Stomach (tissue), 19 donors: ENCODE results near the gene OR10G3. TPM values are rescaled to one million over a fixed set of nuclear protein-coding genes. Genes with fewer than 3 reads are reported as not detected.

Experiments
- DNase-seq, 2 donors: peaks; one replicate each; pipeline versions ENCODE4 v3.0.0 to v3.0.0-alpha.2; 2013 to 2019
- H3K27ac ChIP-seq, 5 donors: fragments of 200-600 bp in 4 of 5; sonication (generic) in 4 of 5; one replicate each; pipeline ENCODE4 v1.5.1; 2013 to 2019; ENCODE audit warnings: mild to moderate bottlenecking in 1 of 5, moderate library complexity in 1 of 5
- H3K27me3 ChIP-seq, 3 donors: fragments of 200-600 bp; sonication (generic); one replicate each; pipeline ENCODE4 v1.5.1; 2017 to 2019; ENCODE audit warnings: mixed run types in 1 of 3
- H3K36me3 ChIP-seq, 4 donors: fragments of 200-600 bp; sonication (generic); 1 replicate in 3 of 4; 2 replicates in 1 of 4; pipeline ENCODE4 v1.5.1; 2016 to 2019
- H3K4me1 ChIP-seq, 4 donors: fragments of 200-600 bp; sonication (generic); one replicate each; pipeline ENCODE4 v1.5.1; 2016 to 2019
- H3K4me3 ChIP-seq, 4 donors: fragments of 200-600 bp; sonication (generic) in 3 of 4; one replicate each; pipeline ENCODE4 v1.5.1; 2016 to 2019; ENCODE audit warnings: mild to moderate bottlenecking in 1 of 4
- H3K9me3 ChIP-seq, 4 donors: fragments of 200-600 bp; sonication (generic); one replicate each; pipeline ENCODE4 v1.5.1; 2016 to 2019
- EP300 ChIP-seq: sonication (generic); formaldehyde crosslinking; IDR thresholded peaks from one replicate; pipeline ENCODE4 v1.6.1; 2017; ENCODE audit warnings: antibody characterized with exemption
- POLR2A ChIP-seq, 4 donors: fragments of 450-650 bp; IDR thresholded peaks; one replicate each; pipeline ENCODE4 v1.6.1; 2016; ENCODE audit warnings: antibody characterized with exemption in 4 of 4, control low read depth in 2 of 4, mild to moderate bottlenecking in 1 of 4, moderate library complexity in 1 of 4
- POLR2AphosphoS5 ChIP-seq, 3 donors: sonication (generic); formaldehyde crosslinking; IDR thresholded peaks; one replicate each; pipeline ENCODE4 v1.6.1; 2016; ENCODE audit warnings: antibody characterized with exemption in 3 of 3
- WGBS, 5 donors: extraction: QIAGEN DNeasy Blood & Tissue Kit in 3 of 5; methylation state at CpG; one replicate each; pipeline versions ENCODE4 v1.1.5 to v1.1.7; 2013 to 2018; 5-methylcytosine and 5-hydroxymethylcytosine counted together
- intact Hi-C: fragments of 100-400 bp; cut with DNase I; formaldehyde crosslinking; loops from one replicate; pipeline ENCODE4 v1.15.1; 2023; ENCODE audit warnings: low total_unique reads
- long read RNA-seq, 10 donors: transcript quantifications; one replicate each; lab custom pipeline, GENCODE V29; 2026
- polyA plus RNA-seq, 3 donors: library from polyadenylated mRNA; stranded (reverse); fragments of 200-250 nt; gene quantifications; one replicate each; pipeline ENCODE4 v1.2.3, GENCODE V29; 2013
- total RNA-seq, 5 donors: library from RNA; depleted of rRNA; stranded (reverse); fragments of >200 nt; gene quantifications; one replicate each; pipeline versions ENCODE4 v1.1.0 to v1.2.3, GENCODE V29; 2014 to 2016
- TF ChIP-seq, protein P1 (sequence below), 7 experiments: fragments of 450-650 bp in 4 of 7; fragments of 200-600 bp in 3 of 7; sonication (generic) in 3 of 7; IDR thresholded peaks; one replicate each; pipeline ENCODE4 v1.5.1; 2016 to 2019; ENCODE audit warnings: antibody characterized with exemption in 7 of 7, control low read depth in 2 of 7, mild to moderate bottlenecking in 1 of 7
- donor health status: healthy with polysubstance abuse.
- donor health status: Bipolar disorder and iron deficiency.
- donor health status: healthy.

Gene OR10G3, protein sequence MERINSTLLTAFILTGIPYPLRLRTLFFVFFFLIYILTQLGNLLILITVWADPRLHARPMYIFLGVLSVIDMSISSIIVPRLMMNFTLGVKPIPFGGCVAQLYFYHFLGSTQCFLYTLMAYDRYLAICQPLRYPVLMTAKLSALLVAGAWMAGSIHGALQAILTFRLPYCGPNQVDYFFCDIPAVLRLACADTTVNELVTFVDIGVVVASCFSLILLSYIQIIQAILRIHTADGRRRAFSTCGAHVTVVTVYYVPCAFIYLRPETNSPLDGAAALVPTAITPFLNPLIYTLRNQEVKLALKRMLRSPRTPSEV
- total RNA-seq (not detected), polyA plus RNA-seq (not detected)
- long read RNA-seq, donor 1 = 0 reads
- long read RNA-seq, donor 2 = 0 reads
- long read RNA-seq, donor 3 = 0 reads
- long read RNA-seq, donor 4 = 0 reads
- long read RNA-seq, donor 5 = 0 reads
- long read RNA-seq, donor 6 = 0 reads
- long read RNA-seq, donor 7 = 0 reads
- long read RNA-seq, donor 8 = 0 reads
- long read RNA-seq, donor 9 = 0 reads
- long read RNA-seq, donor 10 = 0 reads

DNA sequence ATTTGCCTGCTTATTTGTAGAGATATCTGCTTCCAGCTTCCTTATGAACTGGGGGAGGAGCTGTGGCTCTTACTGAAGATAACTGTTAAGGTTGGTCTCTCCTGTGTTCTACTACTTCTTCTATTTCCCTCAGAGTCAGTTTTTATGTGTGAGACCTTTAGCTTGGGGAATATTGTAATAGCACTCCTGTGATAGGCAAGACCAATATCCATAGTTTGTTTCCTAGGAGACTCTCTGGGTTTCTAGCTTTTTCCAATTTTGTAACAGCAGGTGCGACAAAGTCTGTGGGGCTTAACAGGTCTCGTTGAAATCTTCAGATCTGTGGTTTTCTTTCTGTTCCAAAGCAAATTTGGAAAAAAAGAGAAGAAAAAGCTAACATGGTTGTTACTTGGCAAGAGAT is at the start of gene OR10G3:
Gene OR10G3, minus strand, starts transcription at position 101 of the 400 bp plus-strand sequence. CDS start 9,332 bp downstream, outside the sequence.
- Histone ChIP-seq H3K36me3 (no peaks in the 10 kb centered on the region), H3K4me1 (no peaks in the 10 kb centered on the region), H3K27ac (no peak within 1 kb of the TSS), H3K4me3 (no peak within 1 kb of the TSS), H3K9me3 (no peaks in the 10 kb centered on the region), H3K27me3 (peaks cover 0 to 8% (median 0%) of the 10 kb centered on the region in 3 donors)
- TF ChIP-seq POLR2A (IDR thresholded peaks at IDR 0.05) = no peak
- TF ChIP-seq EP300 = no peak
- TF ChIP-seq, protein P1, sequence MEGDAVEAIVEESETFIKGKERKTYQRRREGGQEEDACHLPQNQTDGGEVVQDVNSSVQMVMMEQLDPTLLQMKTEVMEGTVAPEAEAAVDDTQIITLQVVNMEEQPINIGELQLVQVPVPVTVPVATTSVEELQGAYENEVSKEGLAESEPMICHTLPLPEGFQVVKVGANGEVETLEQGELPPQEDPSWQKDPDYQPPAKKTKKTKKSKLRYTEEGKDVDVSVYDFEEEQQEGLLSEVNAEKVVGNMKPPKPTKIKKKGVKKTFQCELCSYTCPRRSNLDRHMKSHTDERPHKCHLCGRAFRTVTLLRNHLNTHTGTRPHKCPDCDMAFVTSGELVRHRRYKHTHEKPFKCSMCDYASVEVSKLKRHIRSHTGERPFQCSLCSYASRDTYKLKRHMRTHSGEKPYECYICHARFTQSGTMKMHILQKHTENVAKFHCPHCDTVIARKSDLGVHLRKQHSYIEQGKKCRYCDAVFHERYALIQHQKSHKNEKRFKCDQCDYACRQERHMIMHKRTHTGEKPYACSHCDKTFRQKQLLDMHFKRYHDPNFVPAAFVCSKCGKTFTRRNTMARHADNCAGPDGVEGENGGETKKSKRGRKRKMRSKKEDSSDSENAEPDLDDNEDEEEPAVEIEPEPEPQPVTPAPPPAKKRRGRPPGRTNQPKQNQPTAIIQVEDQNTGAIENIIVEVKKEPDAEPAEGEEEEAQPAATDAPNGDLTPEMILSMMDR (IDR thresholded peaks at IDR 0.05) = no peak
- no peak for TF ChIP-seq POLR2AphosphoS5 (IDR thresholded peaks at IDR 0.05)
- DNase-seq = no peak
- intact Hi-C loops = no loop called here
- WGBS, 5 donors = 79 to 89% (median 81%) methylated on average over 2 of the region's 2 CpGs

DNA sequence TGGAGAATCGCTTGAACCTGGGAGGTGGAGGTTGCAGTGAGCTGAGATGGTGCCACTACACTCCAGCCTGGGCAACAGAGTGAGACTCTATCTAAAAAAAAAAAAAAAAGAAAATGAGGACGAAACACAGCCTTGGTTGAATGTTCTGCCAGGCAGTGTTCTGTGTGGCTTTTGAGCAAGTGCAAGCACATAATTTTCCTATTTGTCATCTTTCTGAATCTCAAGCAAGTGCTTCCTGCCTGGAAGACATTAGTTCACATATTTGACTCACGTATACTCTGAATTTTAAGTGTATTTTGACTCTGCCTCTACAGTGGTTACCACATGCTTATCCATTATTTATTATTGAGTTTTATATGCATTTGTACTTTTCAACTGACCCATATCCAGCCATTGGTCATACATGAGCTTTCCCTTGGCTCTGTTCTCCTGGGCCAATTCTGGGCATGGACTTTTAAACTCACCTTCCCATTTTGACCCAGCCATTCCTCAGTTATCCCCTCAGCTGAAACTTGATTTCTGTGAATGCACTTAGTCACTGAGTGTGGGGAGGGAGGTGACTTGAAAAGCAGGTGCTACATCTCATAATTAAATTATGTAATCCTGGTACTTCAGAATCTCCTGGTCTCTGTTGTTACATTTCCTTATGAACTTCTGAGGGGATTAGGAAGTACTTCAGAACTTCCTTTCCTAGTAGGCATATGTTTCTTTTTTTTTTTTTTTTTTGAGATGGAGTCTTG is 46.8 kb upstream of the OR10G3 start:
- no peak overlapping the region for H3K4me3 ChIP-seq
- peaks cover 0 to 6% (median 0%) of the 10 kb centered on the region in 3 donors for H3K27me3 ChIP-seq
- TF ChIP-seq, protein P1 (IDR thresholded peaks at IDR 0.05) = no peak
- TF ChIP-seq POLR2AphosphoS5 (IDR thresholded peaks at IDR 0.05) = no peak
- no peak for TF ChIP-seq EP300
- TF ChIP-seq POLR2A (IDR thresholded peaks at IDR 0.05) = no peak
- peaks cover 0 to 4% (median 0%) of the 10 kb centered on the region in 4 donors for H3K9me3 ChIP-seq
- no peaks in the 10 kb centered on the region for H3K4me1 ChIP-seq
- no peak for DNase-seq
- H3K36me3 ChIP-seq = no peaks in the 10 kb centered on the region
- intact Hi-C loops = no loop called here
- no peak overlapping the region for H3K27ac ChIP-seq
- WGBS, 5 donors = 67 to 84% (median 75%) methylated on average over 3 of the region's 3 CpGs

DNA sequence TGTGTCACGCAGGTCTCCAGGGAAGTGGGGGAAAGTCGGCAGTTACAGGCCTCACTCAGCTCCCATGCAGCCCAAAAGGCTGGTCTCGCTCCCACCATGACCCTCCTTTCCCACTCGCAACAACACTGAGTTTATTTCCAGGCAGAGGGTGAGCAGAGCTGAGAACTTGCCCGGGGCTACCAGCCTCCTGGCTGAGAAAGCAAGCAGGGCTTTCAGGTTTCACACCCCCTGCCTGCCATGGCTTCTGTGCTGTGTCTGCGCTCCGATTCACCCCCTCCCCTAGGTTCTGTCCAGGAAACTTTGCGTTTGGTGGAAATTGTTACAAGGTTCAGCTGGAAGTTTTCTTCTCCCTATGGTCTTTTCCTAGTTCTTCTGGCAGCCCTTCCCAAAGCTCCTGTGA is 37.7 kb upstream of the OR10G3 start:
- Histone ChIP-seq H3K4me3 (no peak overlapping the region), H3K9me3 (no peaks in the 10 kb centered on the region), H3K27me3 (peaks cover 0 to 4% (median 0%) of the 10 kb centered on the region in 3 donors), H3K36me3 (no peaks in the 10 kb centered on the region), H3K4me1 (no peaks in the 10 kb centered on the region), H3K27ac (no peak overlapping the region)
- 67 to 77% (median 74%) methylated on average over 5 to 8 of the region's 8 CpGs for WGBS, 5 donors
- intact Hi-C loops = no loop called here
- no peak for TF ChIP-seq EP300
- no peak for TF ChIP-seq POLR2A (IDR thresholded peaks at IDR 0.05)
- DNase-seq = no peak

DNA sequence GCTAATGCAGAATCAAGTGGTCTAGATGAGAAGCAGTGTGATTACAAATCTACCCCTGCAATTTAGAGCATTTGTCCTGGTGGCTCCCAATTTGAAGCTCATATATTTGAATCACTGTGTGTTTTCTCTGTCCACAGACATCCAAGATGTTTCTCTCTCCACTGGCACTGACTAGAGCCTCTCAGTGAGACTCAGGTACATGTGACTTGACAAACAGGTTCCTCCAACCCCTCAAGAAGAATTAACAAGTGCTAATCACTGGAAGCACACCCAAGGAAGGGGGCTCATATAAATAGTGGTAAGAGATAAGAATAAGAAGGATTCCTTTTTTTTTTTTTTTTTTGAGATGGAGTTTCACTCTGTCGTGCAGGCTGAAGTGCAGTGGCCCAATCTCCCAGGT is 34.4 kb upstream of the OR10G3 start:
- WGBS, 5 donors = 0 to 54% (median 19%) methylated on average over 1 of the region's 1 CpG
- Histone ChIP-seq H3K9me3 (no peaks in the 10 kb centered on the region), H3K36me3 (no peaks in the 10 kb centered on the region), H3K4me3 (no peak overlapping the region), H3K27ac (no peak overlapping the region), H3K27me3 (peaks cover 0 to 4% (median 0%) of the 10 kb centered on the region in 3 donors), H3K4me1 (no peaks in the 10 kb centered on the region)
- TF ChIP-seq EP300 (no peak), POLR2AphosphoS5 (IDR thresholded peaks at IDR 0.05) (no peak), POLR2A (IDR thresholded peaks at IDR 0.05) (no peak)
- TF ChIP-seq, protein P1 (IDR thresholded peaks at IDR 0.05) = no peak
- intact Hi-C loops = no loop called here
- peak in 1 of 2 donors; percentile 4 for DNase-seq
